Gastrocnemius medialis (tissue), 4 donors: ENCODE results near the gene CDKN2B-AS1. TPM values are rescaled to one million over a fixed set of nuclear protein-coding genes. Genes with fewer than 3 reads are reported as not detected.
"Not testable (repeated sequence)": the region's sequence is repeated elsewhere in the genome, so short reads cannot be mapped to it uniquely, and the experiment has no call there.

ENCODE experiments used
- ATAC-seq, 2 donors: fragments of 150-250 bp; one replicate each; pipeline ENCODE4 v1.9.1; 2016
- DNase-seq, 2 donors: peaks; one replicate each; pipeline ENCODE4 v3.0.0-alpha.2; 2019
- H3K27ac ChIP-seq, 4 donors: fragments of 200-600 bp; sonication (generic); 1 replicate in 1 of 4; 2 replicates in 3 of 4; pipeline ENCODE4 v1.5.1; 2016 to 2018; ENCODE audit warnings: mild to moderate bottlenecking in 2 of 4, moderate library complexity in 1 of 4
- H3K27me3 ChIP-seq, 3 donors: fragments of 200-600 bp; sonication (generic) in 2 of 3; 1 replicate in 1 of 3; 2 replicates in 2 of 3; pipeline versions ENCODE4 v1.5.1 to v1.6.0; 2016 to 2019; ENCODE audit warnings: mild to moderate bottlenecking in 1 of 3, moderate library complexity in 1 of 3
- H3K36me3 ChIP-seq, 2 donors: fragments of 200-600 bp; sonication (generic) in 1 of 2; one replicate each; pipeline ENCODE4 v1.5.1; 2017 to 2018
- H3K4me1 ChIP-seq, 2 donors: fragments of 200-600 bp; sonication (generic) in 1 of 2; one replicate each; pipeline ENCODE4 v1.5.1; 2016 to 2017; ENCODE audit warnings: mild to moderate bottlenecking in 2 of 2
- H3K4me3 ChIP-seq, 4 donors: fragments of 200-600 bp; sonication (generic) in 3 of 4; 1 replicate in 1 of 4; 2 replicates in 3 of 4; pipeline ENCODE4 v1.5.1; 2016 to 2019; ENCODE audit warnings: mild to moderate bottlenecking in 2 of 4
- H3K9me3 ChIP-seq, 3 donors: fragments of 200-600 bp; sonication (generic) in 2 of 3; 1 replicate in 1 of 3; 2 replicates in 2 of 3; pipeline ENCODE4 v1.5.1; 2016 to 2019
- POLR2A ChIP-seq, 2 donors: fragments of 450-650 bp; IDR thresholded peaks; one replicate each; pipeline ENCODE4 v1.6.1; 2017; ENCODE audit warnings: antibody characterized with exemption in 2 of 2, mild to moderate bottlenecking in 2 of 2, moderate library complexity in 2 of 2
- in situ Hi-C, 4 donors: fragments of 200-750 bp; cut with MboI; loops; one replicate each; pipeline versions ENCODE4 v1.15.0 to v1.8.0; 2017; ENCODE audit warnings: low sequenced_read_pairs in 4 of 4
- intact Hi-C: fragments of 100-400 bp; cut with DNase I; formaldehyde crosslinking; loops from one replicate; pipeline ENCODE4 v1.15.1; 2023; ENCODE audit warnings: low total_unique reads
- total RNA-seq, 4 donors: library from RNA; depleted of rRNA; stranded (reverse); fragments of >200 nt; gene quantifications; one replicate each; pipeline versions ENCODE4 v1.1.0 to v1.2.3, GENCODE V29; 2016
- TF ChIP-seq, protein P1 (sequence below), 5 experiments: fragments of 450-650 bp in 3 of 5; fragments of 200-600 bp in 2 of 5; sonication (generic) in 2 of 5; IDR thresholded peaks in 4 of 5; conservative IDR thresholded peaks in 1 of 5; 1 replicate in 4 of 5; 2 replicates in 1 of 5; pipeline ENCODE4 v1.5.1; 2016 to 2019; ENCODE audit warnings: antibody characterized with exemption in 5 of 5, mild to moderate bottlenecking in 3 of 5, moderate library complexity in 3 of 5

Gene CDKN2B-AS1
- total RNA-seq, 4 donors from 2014 or later, result 0.46 TPM; not detected in 3

DNA sequence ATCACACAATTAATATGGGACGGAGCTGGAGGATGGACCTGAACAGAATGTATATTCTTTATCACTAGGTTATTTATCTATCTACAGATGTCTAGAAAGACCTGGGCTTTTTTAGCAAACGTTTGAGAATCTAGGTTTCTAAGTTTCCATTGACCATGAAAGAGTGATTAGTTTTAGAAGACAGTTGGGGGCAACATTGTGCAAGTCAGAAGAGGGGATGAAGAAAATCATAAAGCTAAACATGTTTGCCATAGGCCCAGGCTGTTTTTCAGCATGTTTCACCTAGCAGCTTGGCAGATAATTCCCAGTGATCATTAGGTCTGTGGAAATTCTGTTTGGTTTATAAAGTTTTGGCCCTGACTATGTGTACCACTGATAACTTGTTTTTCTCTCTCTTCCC lies 58.6 kb downstream of the CDKN2B-AS1 start:
- intact Hi-C loops, result no loop called here

DNA sequence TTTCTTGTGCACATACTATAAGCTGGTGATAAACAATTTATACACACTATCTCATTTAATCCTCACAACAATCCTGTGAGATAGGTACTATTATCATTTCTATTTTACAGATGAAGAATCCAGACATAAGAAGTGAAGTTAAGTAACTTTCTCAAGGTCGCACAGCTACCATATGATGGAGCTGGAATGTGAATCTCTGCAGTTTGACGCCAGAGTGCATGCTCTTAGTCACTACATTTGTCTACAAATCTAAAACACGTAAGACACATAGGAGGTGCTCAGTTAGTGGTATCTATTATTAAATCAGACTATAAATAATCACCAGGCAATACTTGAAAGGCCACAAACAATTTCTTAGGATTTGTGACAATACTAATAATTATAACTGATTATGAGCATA lies 59.5 kb downstream of the CDKN2B-AS1 start:
- no peak overlapping the region for H3K4me3 ChIP-seq
- TF ChIP-seq, protein P1, sequence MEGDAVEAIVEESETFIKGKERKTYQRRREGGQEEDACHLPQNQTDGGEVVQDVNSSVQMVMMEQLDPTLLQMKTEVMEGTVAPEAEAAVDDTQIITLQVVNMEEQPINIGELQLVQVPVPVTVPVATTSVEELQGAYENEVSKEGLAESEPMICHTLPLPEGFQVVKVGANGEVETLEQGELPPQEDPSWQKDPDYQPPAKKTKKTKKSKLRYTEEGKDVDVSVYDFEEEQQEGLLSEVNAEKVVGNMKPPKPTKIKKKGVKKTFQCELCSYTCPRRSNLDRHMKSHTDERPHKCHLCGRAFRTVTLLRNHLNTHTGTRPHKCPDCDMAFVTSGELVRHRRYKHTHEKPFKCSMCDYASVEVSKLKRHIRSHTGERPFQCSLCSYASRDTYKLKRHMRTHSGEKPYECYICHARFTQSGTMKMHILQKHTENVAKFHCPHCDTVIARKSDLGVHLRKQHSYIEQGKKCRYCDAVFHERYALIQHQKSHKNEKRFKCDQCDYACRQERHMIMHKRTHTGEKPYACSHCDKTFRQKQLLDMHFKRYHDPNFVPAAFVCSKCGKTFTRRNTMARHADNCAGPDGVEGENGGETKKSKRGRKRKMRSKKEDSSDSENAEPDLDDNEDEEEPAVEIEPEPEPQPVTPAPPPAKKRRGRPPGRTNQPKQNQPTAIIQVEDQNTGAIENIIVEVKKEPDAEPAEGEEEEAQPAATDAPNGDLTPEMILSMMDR (IDR thresholded peaks at IDR 0.05 in 4 of 5, conservative IDR thresholded peaks at IDR 0.05 in 1 of 5), result no peak
- no peak for TF ChIP-seq POLR2A (IDR thresholded peaks at IDR 0.05)
- H3K36me3 ChIP-seq, result no peaks in the 10 kb centered on the region
- in situ Hi-C loops (no loop called here), intact Hi-C loops (no loop called here)
- H3K4me1 ChIP-seq, result peaks cover 5 to 13% of the 10 kb centered on the region in 2 donors
- no peak overlapping the region for H3K27ac ChIP-seq
- ATAC-seq, result no peak
- DNase-seq, result no peak
- H3K27me3 ChIP-seq, result no peaks in the 10 kb centered on the region
- H3K9me3 ChIP-seq, result no peaks in the 10 kb centered on the region

More for the DNA sequence above, 58.6 kb downstream of the CDKN2B-AS1 start:
- Histone ChIP-seq H3K4me3 (no peak overlapping the region), H3K27ac (no peak overlapping the region), H3K4me1 (peaks cover 5 to 13% of the 10 kb centered on the region in 2 donors), H3K27me3 (no peaks in the 10 kb centered on the region), H3K9me3 (no peaks in the 10 kb centered on the region), H3K36me3 (no peaks in the 10 kb centered on the region)
- TF ChIP-seq, protein P1 (IDR thresholded peaks at IDR 0.05 in 4 of 5, conservative IDR thresholded peaks at IDR 0.05 in 1 of 5), result no peak
- TF ChIP-seq POLR2A (IDR thresholded peaks at IDR 0.05), result no peak
- in situ Hi-C loops, result no loop called here
- DNase-seq, result no peak
- no peak for ATAC-seq

DNA sequence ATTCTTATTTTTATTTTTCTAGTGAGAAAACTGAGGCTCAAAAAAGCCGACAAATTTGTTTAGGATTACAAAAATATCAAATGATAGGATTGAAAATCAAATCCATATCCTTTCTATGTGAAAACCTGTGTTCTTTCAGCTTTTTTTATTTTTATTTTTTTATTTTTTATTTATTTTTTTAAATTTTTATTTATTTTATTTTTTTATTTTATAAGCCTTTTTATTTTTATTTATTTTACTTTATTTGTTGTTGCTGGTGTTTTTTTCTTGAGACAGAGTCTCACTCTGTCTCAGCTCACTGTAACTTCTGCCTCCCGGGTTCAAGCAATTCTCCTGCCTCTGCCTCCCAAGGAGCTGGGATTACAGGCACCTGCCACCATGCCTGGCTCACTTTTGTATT lies 59.9 kb downstream of the CDKN2B-AS1 start:
- Histone ChIP-seq H3K4me3 (no peak overlapping the region), H3K36me3 (no peaks in the 10 kb centered on the region), H3K27me3 (no peaks in the 10 kb centered on the region), H3K27ac (no peak overlapping the region), H3K4me1 (peaks cover 5 to 13% of the 10 kb centered on the region in 2 donors), H3K9me3 (no peaks in the 10 kb centered on the region)
- in situ Hi-C loops (no loop called here), intact Hi-C loops (no loop called here)
- no peak for TF ChIP-seq POLR2A (IDR thresholded peaks at IDR 0.05)
- TF ChIP-seq, protein P1 (IDR thresholded peaks at IDR 0.05 in 4 of 5, conservative IDR thresholded peaks at IDR 0.05 in 1 of 5), result no peak
- ATAC-seq (no peak), DNase-seq (no peak)

DNA sequence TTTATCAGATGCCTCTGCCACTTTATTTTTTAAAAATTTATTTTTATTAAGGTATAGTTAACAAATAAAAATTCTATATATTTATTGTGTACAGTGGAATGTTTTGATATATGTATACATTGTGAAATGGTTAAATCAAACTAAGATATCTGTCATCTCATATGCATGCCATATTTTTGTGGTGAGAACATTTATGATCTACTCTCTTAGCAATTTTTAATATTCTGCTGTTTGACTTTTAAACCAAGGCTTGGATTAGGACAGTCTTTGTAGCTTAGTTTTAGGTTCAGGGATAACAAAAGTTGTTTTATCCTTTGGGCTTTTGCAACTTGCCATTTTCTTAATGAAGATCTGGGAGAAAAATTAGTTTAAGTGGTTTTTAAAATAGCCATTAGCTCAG lies 60.5 kb downstream of the CDKN2B-AS1 start:
- intact Hi-C loops (no loop called here), in situ Hi-C loops (no loop called here)
- Histone ChIP-seq H3K27me3 (no peaks in the 10 kb centered on the region), H3K9me3 (no peaks in the 10 kb centered on the region), H3K36me3 (no peaks in the 10 kb centered on the region), H3K4me1 (peaks cover 5 to 13% of the 10 kb centered on the region in 2 donors), H3K4me3 (no peak overlapping the region), H3K27ac (no peak overlapping the region)
- ATAC-seq (no peak), DNase-seq (no peak)
- TF ChIP-seq, protein P1 (IDR thresholded peaks at IDR 0.05 in 4 of 5, conservative IDR thresholded peaks at IDR 0.05 in 1 of 5), result no peak
- TF ChIP-seq POLR2A (IDR thresholded peaks at IDR 0.05), result no peak

DNA sequence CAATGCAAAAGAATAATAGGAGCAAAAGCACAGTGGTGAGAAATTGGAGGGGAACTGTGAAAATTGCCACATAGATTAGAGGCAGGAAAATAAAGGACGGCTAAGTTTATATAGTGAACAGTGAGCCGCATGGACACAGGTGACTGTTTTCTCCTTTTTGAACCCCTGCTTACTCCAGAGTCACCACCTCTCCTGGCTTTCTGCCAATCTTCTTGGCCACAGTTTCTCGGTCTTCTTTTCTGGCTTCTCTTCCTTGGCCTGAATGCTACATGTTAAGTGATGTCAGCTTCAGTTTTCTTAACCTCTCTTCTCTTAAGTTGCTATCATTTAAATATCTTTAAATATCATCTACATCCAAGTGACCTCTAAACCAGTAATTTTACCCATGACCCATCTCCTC lies 61.8 kb downstream of the CDKN2B-AS1 start:
- Histone ChIP-seq H3K27ac (no peak overlapping the region), H3K27me3 (no peaks in the 10 kb centered on the region), H3K9me3 (no peaks in the 10 kb centered on the region), H3K4me1 (peaks cover 4 to 5% of the 10 kb centered on the region in 2 donors), H3K4me3 (no peak overlapping the region), H3K36me3 (no peaks in the 10 kb centered on the region)
- TF ChIP-seq, protein P1 (IDR thresholded peaks at IDR 0.05 in 4 of 5, conservative IDR thresholded peaks at IDR 0.05 in 1 of 5), result no peak
- TF ChIP-seq POLR2A (IDR thresholded peaks at IDR 0.05), result no peak
- DNase-seq (no peak), ATAC-seq (no peak)
- in situ Hi-C loops, result no loop called here
- intact Hi-C loops, result no loop called here

DNA sequence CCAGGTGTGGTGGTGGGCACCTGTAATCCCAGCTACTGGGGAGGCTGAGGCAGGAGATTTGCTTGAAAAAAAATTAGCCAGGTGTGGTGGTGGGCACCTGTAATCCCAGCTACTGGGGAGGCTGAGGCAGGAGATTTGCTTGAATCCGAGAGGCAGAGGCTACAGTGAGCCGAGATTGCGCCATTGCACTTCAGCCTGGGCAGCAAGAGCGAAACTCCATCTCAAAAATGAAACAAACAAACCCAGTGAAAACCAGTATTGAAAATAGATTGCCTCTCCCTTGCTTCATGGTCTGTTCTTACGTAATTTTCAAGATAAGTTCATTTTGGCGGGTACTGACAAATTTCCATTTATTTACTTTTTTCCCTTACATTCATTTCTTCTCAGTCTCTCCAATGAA lies 63.4 kb downstream of the CDKN2B-AS1 start:
- H3K27ac ChIP-seq, H3K27me3 ChIP-seq, H3K4me1 ChIP-seq, in situ Hi-C loops, DNase-seq, ATAC-seq, H3K4me3 ChIP-seq, intact Hi-C loops, H3K36me3 ChIP-seq, H3K9me3 ChIP-seq: not testable (repeated sequence)
